ENCODE data around the gene TMEM141.
"Not testable (repeated sequence)": the region's sequence is repeated elsewhere in the genome, so short reads cannot be mapped to it uniquely, and the experiment has no call there.

TMEM141 gene

DNA sequence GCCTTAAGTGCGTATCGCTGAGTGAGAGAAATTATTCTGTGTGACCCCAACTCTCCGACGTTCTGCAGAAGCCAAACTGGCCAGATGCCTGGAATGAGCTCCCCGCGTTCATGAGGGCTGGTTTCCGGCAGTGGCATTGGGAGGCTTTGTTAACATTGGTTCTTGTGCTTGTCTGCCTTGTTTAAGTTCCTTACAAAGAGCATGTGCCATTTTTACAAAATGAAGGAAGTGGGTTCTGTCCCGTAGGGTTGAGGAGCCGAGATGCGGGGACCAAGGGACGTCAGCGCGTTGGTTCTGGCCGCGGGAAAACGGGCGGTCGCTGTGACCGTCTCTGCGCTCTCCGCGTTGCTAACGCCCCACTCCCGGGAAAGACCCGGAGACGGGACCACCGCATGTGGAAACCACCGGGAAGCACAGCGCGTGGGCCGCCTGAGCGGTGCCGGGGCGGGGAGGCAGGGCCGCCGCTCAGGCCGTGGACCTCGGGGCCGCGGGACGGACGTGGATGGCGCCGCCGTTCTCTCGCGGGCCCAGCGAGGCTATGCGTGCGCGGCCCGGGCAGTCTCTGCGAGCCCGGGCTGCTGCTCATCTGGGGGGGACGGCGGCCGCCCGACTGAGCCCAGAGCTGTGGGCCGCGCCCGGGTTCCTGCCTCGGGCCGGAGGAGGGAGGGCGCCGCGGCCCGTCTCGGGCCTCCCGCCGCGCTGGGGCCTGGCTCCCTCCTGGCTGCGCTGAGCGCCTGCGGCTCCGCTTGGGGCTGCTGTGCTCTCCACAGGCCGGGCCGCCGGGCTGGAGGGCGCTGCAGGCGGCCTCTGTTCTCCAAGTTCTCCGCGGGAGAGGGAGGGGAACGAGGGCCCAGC, 30.1 kb downstream of the TMEM141 start:
- no peak for DNase-seq

DNA sequence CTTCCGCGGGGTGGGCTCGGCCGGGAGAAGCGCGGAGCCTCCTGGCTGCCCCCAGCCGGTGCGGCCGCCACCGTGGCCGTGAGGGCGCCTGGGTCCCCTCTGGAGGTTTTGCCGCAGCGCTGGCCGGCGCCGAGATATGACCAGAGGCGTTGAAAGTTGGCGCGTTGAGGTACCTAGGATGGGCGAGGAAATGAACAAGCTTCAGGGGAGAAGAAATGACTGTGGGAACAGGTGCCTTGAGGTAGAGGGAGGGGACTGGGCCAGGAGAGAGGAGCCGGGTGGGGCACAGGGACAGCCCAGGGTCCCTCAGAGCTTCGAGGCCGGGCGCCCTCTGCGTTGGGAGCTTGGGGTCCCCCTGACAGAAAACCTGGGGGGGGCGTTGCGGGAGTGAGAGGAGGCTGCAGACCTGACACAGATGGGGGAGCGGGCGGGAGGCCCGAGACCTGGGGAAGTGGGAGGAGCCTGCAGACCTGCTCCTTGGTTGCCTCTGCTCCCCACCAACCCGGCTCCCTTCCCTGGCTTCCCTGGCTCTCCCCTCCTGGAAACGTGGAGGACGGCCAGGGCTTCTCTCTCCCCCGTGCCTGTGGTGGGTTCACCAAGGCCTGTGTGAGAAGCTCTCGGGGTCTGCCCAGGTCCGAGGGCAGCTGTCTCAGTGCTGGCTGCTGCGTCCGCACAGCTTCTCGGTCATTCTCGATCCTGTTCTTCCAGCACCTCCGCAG, 30.8 kb downstream of the TMEM141 start:
- no peak for DNase-seq

DNA sequence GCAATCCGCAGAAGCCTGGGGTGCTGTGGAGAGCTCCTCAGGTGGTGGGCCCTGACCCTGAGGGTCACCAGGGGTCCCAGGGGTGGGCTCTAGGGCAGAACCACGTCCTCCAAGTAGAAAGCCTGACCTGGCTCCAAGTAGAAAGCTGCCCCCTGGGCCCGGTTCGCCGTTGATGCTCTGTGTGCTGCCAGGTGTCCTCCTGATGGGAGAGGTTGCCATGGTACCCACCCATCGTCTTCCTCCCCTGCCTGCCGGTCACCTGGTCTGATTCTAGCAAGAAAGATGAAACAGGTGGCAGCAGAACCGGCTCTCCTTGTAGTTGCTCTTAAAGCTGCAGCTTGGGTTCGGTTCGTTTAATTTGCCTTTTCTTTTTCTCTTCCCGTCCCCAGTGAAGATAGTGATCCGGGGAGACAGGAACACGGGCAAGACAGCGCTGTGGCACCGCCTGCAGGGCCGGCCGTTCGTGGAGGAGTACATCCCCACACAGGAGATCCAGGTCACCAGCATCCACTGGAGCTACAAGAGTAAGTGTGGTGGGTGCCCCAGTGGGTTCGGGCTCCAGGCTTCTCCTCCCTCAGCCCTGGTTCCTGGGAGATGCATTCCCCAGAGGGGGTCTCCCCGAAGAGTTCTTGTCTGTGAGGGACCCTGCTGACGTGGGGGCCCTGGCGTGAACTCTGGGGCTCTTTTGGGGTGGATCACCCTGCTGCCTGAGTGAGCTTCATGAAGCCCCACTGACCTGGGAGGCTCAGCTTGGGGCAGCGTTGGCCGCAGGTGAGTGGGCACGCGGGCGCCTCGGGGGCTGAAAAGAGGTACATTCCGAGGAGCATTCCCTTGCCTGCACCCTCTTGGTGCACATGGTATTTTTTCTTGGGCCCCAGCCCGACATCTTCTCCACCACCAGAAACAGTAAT, 32.2 kb downstream of the TMEM141 start:
- no peak for DNase-seq

DNA sequence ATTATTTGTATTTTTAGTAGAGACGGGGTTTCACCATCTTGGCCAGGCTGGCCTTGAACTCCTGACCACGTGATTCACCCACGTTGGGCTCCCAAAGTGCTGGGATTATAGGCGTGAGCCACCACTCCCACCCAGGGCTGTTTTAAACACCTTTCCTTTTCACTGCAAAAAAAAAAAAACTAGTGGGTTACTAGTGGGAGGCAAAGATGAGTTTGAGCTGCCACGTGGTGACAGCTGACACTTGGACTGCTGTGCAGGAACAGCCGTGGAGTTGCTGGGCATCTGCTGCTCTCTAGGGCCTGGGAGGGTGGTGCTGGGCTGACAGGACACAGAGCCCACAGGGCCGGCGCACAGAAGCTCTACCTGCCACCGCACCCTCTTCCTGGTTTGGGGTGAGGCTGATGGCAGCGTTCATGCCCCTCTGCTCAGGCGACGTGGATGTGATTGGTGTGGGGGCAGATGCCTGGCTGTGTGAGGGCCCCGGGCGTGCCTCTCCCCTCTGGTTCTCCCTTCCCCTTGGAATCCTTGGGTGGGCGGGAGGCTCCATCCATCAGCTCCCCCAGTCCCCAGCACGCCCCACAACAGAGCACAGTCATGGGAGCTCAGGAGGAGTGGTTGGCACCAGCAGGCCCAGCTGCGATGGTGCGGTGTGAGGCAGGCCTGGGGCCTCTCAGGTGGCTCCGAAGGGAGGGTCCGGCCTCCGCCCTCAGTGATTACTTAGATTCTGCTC, 33.5 kb downstream of the TMEM141 start:
- no peak for DNase-seq

DNA sequence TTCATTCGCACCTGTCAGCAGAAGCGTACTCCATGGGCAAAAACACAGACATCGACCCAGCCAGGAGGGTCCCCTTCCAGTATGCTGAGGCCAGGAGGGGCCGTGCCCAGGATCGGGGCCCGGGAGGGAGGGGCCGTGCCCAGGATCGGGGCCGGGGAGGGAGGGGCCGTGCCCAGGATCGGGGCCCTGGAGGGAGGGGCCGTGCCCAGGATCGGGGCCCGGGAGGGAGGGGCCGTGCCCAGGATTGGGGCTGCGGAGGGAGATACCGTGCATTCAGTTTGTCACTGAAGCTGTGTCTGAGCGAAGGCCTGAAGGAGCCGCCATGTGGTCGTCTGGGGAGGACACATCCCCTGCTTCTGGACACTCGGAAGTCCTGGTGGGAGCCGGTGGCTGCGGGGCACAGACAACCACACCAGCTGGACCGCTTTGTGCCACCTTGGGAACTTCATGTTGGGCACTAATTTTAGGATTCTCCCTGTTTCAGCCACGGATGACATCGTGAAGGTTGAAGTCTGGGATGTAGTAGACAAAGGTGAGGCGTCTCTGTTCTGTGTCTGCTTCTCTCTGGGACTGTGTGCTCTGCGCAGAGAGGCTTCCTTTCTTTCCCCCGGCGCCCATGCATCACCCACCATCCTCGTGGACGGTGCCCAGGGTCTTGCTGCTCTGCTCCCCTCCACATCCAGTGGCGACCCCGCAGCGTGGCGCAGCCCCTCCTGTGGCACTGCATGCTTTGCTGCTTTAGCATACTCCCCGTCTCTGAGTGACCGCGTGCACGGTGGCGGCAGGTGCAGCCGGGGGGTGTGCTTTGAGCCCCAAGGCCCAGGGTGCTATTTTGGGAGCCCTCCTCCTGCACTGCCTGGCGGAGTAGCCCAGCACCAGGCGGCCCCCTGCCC, 34.4 kb downstream of the TMEM141 start:
- no peak for DNase-seq

DNA sequence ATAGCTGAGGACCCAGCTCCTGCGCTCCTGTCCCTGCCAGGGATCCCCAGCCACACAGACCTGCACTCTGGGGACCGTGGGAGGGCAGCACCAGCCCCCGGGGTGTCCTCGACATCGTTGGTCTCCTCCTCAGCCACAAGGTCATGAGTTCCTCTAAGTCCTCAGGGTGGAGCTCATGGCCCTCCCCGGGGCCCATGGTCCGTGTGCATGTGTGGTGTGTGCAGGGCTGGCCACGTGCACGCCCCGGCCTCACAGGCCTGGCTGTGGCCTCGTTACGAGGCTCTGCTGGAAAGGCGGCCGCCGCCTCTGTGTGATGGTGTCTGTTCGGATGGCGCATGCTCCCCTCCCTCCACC, 35.0 kb downstream of the TMEM141 start:
- DNase-seq, result no peak

DNA sequence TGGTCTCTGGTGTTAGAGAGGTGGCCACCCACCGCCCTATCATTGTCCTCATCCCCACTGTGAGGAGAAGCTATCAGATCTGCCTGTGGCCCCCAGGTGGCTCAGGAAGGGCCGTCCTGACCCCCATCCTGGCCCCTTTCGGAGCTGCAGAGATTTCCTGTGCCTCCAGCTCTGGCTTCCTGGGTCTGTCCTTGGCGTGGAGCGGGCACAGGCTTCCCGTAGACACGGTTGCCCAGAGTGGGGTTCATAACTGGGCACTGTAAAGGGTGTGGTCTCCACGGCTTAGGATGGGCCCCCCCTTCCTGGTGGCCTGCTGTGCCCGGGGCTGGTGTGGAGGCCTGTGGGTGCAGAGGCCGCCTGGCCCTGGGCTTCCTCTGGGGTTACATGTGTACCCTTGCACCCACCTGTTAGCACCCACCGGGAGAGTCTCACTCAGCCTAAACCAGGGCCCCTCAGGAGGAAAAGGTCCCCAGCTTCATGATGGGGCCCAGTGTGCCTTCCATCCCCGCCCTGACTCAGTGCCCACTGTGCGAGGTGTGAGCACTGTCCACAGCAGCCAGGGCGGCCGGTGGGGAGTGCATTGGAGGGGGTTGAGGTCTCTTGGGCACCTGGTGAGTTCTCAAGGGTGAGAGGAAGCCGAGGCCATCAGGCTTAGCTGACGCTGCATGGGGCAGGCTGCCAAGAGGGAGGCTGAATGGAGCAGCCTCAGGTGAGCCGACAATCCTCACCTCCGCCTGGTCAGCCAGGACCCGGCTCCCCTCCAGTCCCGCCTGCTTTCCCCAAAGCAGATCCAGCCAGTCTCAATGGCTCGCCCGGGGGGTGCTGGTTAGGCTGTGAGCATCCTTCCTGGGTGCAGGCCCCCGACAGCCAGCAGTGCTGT, 35.8 kb downstream of the TMEM141 start:
- DNase-seq, result no peak

DNA sequence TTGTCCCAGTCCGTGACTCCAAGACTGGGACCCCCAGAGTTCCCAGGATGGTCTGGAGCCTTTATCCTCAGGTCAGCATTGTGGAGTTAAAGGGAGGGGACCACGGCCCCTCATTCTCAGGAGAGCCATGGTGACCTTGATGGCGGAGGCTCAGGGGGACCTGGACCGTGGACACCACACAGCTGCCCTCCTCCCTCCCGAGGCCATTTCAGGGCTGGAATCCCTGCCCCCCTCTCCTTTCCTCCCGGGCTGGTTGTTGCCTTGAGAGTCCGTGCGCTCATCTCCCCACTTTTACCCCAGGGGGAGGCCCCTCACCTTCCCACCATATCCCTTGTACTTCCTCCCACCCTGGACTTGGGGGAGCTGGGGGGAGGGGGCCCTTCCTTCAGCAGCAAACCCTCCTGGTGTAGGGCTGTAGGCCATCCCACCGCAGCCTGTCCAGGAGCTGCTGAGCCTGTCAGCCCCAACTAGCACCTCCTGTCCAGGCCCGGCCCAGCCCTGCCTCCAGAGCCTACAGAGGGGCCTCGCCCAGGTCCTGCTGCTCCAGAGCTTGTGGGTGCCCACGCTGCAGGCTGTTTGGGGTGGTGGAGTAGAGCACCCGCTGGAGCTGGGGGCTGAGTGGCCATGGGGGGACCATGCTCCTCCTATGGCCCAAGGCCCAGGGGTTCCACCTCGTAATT, 36.8 kb downstream of the TMEM141 start:
- DNase-seq, result no peak

DNA sequence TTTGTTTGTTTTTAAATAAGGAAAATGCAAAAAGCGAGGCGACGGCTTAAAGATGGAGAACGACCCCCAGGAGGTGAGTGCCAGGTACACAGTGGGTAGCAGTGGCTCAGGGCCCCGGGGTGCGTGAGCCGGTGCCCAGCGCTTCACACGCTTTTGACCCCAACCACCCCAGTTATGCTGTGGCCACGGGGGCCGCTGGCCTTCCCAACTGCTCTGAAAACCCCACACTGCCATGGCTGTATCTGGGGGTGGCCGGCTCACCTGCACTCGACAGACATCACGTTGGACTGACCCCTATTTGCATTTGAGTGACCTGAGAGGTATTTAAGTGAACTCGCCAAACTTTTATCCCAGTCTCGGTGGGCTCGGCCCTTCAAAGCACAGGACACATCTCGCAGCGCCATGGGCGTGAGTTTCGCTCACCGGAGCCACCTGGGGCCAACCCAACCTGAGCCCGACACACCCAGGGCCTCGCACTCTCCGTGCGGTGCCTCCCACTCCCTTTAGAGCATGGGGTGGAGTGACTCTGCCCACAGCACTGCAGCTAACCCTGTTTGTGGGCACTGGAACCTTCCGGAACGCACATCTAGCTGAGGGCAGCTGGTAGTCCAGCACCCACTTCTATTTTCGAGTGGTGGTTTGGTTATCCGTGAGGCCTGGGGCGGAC, 37.5 kb downstream of the TMEM141 start:
- DNase-seq, result no peak

DNA sequence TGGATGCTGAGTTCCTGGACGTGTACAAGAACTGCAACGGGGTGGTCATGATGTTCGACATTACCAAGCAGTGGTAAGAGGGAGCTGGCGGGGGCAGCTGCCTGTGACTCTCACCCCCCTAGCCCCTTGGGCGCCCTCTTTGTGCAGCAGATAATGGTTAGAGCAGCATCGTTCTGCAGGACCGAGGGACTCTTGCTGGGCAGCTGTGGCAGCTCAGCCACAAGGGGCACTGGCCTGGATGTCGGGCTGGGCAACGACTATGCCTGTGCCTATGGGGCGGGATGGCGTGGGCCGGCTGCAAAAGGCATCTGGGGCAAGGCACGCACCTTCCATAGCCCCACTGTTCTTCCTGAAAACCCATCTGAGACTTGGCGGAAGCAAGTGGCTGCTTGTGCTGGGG, 38.3 kb downstream of the TMEM141 start:
- no peak for DNase-seq

DNA sequence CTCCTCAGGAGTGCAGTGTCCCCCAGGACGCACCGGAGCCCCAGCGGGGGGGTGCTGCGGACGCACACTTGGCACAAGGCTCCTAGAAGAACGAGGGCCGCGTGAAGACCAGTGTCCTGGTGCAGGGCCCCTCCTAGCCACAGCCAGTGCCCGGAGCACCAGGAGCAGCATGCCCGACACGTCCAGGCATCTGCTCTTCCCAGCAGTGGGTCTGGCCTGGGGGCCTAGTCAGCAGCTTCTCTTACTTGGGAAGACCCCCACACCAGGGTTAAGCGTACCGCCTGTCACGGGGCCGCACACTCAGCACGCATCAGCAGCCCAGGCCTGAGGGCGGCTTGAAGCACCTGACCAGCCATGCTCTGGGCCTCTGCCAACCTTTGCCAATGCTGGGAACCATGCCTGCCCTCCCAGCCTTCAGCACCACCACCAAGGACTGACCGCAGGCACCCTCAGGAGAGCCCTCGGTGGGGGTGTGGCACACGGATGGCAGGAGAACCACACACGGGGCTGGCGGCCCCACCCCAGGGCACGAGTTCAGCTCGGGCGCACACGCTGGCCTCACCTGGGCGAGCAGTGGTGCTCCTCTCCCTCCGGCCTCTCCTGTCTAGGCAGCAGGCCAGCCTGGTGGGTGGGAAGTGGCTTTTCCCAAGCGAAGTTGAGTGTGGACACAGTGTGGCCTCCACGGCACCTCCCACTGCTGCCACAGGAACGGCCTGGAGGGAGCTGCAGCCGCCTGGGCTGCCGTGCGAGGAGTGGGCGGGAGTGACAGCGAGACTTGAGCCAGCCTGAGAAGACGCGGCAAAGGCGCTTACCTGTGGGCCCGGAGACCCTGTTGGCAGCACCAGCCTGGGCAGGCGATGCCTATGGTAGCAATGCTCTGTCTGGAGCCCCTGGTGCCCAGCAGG, 39.1 kb downstream of the TMEM141 start:
- DNase-seq, result no peak

DNA sequence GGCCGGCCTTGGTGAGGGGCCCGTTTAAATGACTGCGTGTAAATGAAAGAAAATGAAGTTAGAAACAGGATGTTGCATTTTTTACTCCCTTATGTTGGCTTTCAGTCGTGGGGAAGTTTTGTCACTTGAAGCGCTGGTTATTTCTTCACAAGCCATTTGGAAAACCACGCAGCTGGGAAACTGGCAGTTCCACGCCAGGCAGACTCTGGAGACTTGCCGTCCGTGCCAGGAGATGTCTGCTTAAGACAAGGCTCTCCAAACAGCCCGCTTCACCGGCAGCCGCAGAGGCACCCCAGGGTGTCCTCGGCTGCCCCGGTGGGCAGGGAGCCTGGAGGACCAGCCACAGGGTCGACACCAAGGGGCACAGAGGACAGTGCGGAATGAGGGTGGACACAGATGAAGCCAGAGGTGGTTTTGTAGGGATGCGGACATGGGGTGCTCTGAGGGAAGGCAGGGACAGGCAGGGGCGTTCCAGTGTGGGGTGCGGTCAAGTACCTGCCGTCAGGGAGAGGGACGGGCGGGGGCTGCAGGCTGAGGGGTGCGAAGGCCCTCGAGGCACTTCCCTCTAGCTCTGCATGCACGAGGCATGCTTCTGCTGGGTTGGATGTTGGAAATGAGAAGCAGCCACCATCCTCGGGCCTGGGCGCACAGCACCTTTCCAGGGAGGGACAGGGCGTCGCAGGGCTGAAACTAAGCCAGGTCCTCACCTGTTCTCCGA, 40.0 kb downstream of the TMEM141 start:
- no peak for DNase-seq

DNA sequence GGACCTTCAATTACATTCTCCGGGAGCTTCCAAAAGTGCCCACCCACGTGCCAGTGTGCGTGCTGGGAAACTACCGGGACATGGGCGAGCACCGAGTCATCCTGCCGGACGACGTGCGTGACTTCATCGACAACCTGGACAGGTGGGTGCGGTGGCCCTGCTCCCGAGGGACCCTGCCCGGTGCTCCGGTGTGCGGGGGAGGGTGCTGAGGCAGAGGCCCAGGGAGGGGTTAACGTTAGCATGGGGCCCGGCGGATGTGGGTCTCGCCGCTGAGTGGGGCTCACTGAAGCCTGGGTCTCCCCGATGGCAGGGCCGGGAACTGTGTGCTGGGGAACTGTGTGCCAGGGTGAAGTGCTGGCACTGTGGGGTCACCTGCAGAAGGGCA, 40.6 kb downstream of the TMEM141 start:
- DNase-seq, result no peak

DNA sequence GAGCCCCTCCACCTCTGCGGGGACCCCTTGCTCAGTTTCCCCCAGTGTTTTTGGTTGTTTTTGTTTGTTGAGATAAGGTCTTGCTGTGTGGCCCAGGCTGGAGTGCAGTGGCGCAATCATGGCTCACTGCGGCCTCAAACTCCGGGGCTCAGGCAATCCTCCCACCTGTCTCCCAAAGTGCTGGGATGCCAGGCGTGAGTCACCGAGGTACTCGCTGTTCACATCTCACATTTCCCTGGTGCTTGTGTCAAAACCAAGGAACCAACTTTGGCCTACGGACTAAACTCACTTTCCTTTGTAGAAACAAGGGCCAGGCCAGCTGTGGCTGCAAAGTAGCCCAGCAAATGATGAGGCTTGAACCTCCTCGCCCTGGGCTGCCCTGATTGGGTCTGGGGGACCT, 41.4 kb downstream of the TMEM141 start:
- DNase-seq, result no peak

DNA sequence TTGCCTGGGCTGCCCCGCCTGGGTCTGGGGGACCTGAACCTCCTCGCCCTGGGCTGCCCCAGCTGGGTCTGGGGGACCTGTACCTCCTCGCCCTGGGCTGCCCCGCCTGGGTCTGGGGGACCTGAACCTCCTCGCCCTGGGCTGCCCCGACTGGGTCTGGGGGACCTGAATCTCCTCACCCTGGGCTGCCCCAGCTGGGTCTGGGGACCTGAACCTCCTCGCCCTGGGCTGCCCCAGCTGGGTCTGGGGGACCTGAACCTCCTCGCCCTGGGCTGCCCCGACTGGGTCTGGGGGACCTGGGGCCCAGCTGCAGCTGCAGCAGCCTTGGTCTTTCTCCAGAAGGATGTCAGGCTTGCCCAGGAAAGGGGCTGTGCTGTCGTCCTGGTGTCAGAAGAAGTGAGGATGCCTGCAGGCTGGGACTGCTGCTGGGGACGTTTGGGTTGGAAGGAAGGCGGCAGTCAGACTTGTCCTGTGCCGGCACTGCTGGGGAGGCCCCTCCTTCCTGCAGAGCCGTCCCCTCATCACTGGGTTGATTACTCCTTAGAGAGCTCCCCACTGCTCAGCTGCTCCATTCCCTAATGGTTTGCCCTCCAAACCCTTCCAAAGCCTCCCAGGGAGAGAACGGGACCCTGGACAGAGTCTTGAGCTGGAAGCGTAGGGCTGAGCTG, 42.4 kb downstream of the TMEM141 start:
- DNase-seq, result not testable (repeated sequence)

DNA sequence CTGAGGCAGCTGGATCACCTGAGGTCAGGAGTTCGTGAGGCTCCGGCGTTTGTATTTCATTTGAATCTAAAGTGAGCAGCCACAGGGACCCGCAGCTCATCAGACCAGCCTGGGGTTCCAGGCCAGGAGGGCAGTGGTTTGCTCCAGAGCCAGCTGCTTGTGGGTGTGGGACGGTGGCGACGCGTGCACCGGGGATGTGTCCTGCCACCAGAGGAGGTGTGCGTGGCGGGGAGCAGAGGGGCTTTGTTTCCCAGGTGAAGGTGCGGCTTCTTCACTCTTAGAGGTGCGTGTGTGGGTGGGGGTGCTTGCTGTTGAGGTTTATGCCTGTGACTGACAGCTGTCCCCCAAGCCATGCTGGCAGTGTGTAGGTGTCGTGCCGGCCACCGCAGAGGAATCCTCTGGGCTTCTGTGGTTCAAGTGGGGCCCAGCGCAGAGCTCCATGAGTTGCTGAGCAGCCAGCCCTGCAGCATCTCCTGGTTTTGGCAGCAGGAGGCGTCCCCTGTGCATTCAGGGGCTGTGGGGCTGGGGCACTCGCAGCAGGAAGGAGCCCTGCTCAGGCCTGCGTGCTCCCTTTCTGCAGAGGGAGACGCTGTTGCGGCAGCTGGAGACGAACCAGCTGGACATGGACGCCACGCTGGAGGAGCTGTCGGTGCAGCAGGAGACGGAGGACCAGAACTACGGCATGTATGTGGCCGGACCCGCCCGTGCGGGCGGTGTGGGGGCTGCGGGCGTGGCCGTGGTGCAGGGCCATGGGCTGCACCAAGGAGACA, 44.2 kb downstream of the TMEM141 start:
- DNase-seq, result no peak

All from activated gamma-delta T cell treated with Interleukin-2 at 50 U/mL for 16 hours (primary cell).